Stimulated activated CD4-positive, alpha-beta T cell treated with anti-CD3 and anti-CD28 coated beads, Interleukin-2, amount 100 ng/mL, for 4 hours (primary cell): ENCODE measurements around the gene PPP6R3.

ENCODE experiments used
- DNase-seq: peaks from one replicate; pipeline ENCODE4 v3.0.0-alpha.2; 2020; ENCODE audit warnings: low read depth

PPP6R3 gene

GRCh38 chr11:68652683-68653156 lies 192.2 kb downstream of the PPP6R3 start:
- DNase-seq: no peak

GRCh38 chr11:68653486-68654430 lies 193.2 kb downstream of the PPP6R3 start:
- DNase-seq: no peak

GRCh38 chr11:68654978-68655377 lies 194.4 kb downstream of the PPP6R3 start:
- DNase-seq: no peak

- no peak for DNase-seq
Observed at GRCh38 chr11:68655406-68655805, 194.9 kb downstream of the PPP6R3 start.

GRCh38 chr11:68655806-68656205 lies 195.3 kb downstream of the PPP6R3 start:
- no peak for DNase-seq

- no peak for DNase-seq
Observed at GRCh38 chr11:68657021-68657780, 196.6 kb downstream of the PPP6R3 start.

- no peak for DNase-seq
Observed at GRCh38 chr11:68658097-68658496, 197.5 kb downstream of the PPP6R3 start.

GRCh38 chr11:68658661-68659060 lies 198.1 kb downstream of the PPP6R3 start:
- no peak for DNase-seq

GRCh38 chr11:68659158-68659921 lies 198.8 kb downstream of the PPP6R3 start:
- no peak for DNase-seq

- DNase-seq: no peak
Observed at GRCh38 chr11:68660066-68660810, 199.7 kb downstream of the PPP6R3 start.

GRCh38 chr11:68661014-68661413 lies 200.5 kb downstream of the PPP6R3 start:
- DNase-seq: no peak

- DNase-seq: no peak
Observed at GRCh38 chr11:68661697-68662603, 201.4 kb downstream of the PPP6R3 start.

- no peak for DNase-seq
Observed at GRCh38 chr11:68663482-68664010, 203.0 kb downstream of the PPP6R3 start.

GRCh38 chr11:68664141-68664540 lies 203.6 kb downstream of the PPP6R3 start:
- no peak for DNase-seq

GRCh38 chr11:68664906-68665305 lies 204.4 kb downstream of the PPP6R3 start:
- no peak for DNase-seq
